NB4 (cell line): ENCODE results near the gene STK24.

ENCODE experiments used
- CTCF ChIP-seq: IDR thresholded peaks from one replicate; pipeline ENCODE4 v1.5.1; 2012; ENCODE audit warnings: low read depth, low read length
- MAX ChIP-seq: IDR thresholded peaks from 2 replicates; pipeline ENCODE4 v1.6.1; 2011; ENCODE audit warnings: low read depth, low read length
- POLR2A ChIP-seq: IDR thresholded peaks from 2 replicates; pipeline ENCODE4 v1.6.1; 2011; ENCODE audit warnings: mild to moderate bottlenecking; ENCODE audit not compliant: insufficient read length; ENCODE audit errors: extremely low read depth

GRCh38 chr13:98537306-98537705 is 39.6 kb downstream of the STK24 start:
- TF ChIP-seq POLR2A (no peak), CTCF (no peak), MAX (no peak)
